RWPE2 (cell line): ENCODE data around the gene ARHGEF11.

Source experiments
- ATAC-seq: fragments of 200-7000 bp; cut with Tn5 transposase; 3 replicates; pipeline ENCODE4 v1.9.1; 2021; ENCODE audit warnings: low read depth
- DNase-seq: peaks from one replicate; pipeline ENCODE4 v3.0.0-alpha.2; 2020; ENCODE audit warnings: low spot score
- H3K27ac ChIP-seq: fragments of 450-650 bp; 2 replicates; pipeline ENCODE4 v1.5.1; 2017; ENCODE audit warnings: mild to moderate bottlenecking; ENCODE audit not compliant: poor library complexity, severe bottlenecking
- H3K27me3 ChIP-seq: fragments of 250-450 bp; sonication (Bioruptor Pico); 2 replicates; pipeline ENCODE4 v1.5.1; 2021; ENCODE audit warnings: mild to moderate bottlenecking, moderate library complexity; ENCODE audit not compliant: insufficient read depth, poor library complexity, severe bottlenecking
- H3K36me3 ChIP-seq: fragments of 250-450 bp; sonication (Bioruptor Pico); 2 replicates; pipeline ENCODE4 v1.5.1; 2020; ENCODE audit warnings: low read depth, mild to moderate bottlenecking, moderate library complexity
- H3K4me1 ChIP-seq: fragments of 250-450 bp; sonication (Bioruptor Pico); 2 replicates; pipeline ENCODE4 v1.5.1; 2021; ENCODE audit warnings: mild to moderate bottlenecking, moderate library complexity; ENCODE audit not compliant: insufficient read depth, poor library complexity, severe bottlenecking
- H3K4me3 ChIP-seq: fragments of 250-450 bp; sonication (Bioruptor Pico); 2 replicates; pipeline ENCODE4 v1.5.1; 2021; ENCODE audit warnings: mild to moderate bottlenecking, moderate library complexity; ENCODE audit not compliant: severe bottlenecking
- H3K9me3 ChIP-seq: fragments of 250-450 bp; sonication (Bioruptor Pico); 2 replicates; pipeline ENCODE4 v1.5.1; 2021; ENCODE audit warnings: mild to moderate bottlenecking, moderate library complexity; ENCODE audit not compliant: severe bottlenecking
- CTCF ChIP-seq: fragments of 450-650 bp; IDR thresholded peaks from one replicate; pipeline ENCODE4 v1.5.1; 2017; ENCODE audit warnings: mild to moderate bottlenecking, moderate library complexity; ENCODE audit not compliant: poor library complexity, severe bottlenecking

ARHGEF11 gene

DNA sequence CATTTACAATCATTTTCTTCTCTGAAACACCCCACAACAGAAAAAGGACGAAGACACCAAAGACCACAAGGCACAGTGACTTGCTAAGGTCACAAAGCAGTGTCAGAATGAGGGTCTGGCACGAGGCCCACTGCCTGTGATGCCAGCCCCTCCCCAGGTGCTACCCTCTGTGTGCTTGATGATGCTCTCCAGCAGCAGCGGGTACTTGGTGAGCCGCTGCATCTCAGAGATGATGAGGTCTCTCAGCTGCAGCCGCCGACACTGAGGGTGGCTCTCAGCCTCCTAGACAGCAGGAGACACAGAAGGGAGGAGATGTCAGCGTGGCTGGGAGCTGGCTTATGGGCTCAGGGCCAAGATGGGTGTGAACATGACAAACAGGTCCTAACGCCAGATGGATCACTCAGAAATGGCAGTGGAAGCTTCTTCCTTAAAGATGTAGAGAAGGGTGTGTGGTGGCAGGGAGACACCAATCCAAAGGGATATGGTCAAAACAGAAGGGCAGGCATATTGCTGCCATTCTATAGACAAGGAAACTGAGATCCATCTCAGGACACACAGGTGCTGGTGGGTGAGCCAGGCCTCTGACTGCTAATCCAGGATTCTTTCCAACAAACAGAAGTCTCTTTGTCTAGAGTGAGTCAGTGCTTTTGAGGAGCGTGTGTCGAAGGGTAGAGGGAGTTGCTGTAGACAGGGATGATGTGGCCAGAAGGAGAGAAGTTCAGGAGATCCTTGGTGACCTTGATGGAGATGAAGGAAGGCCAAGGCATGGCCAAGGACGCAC, 99.5 kb downstream of the ARHGEF11 start:
- Histone ChIP-seq H3K4me1 (no peaks in the 10 kb centered on the region), H3K9me3 (no peaks in the 10 kb centered on the region), H3K27me3 (no peaks in the 10 kb centered on the region), H3K27ac (no peak overlapping the region), H3K36me3 (peaks cover 9% of the 10 kb centered on the region; the same call in 1 of the 2 replicates), H3K4me3 (no peak overlapping the region)
- ATAC-seq (peak; percentile 41; the same call in 1 of the 3 replicates), DNase-seq (no peak)
- no peak for TF ChIP-seq CTCF

DNA sequence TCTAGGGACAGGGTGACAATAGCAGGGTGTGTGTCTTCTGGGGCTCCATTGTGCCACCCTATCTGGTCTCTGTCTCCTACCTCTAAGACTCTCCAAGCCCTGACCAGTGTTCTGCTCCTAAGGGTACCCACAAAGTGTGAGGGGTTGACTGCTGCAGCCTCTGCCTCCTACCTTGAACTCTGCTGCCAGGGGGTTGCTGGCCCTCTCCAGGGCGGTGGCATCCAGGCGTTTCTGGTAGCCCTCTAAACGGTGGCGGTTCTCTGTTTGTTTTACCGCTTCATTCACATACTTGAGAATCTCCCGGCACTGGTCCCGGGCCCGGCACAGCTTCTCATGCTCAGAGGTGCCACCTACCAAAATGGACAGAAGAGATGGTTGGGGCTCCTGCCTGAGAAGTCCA, 100.7 kb downstream of the ARHGEF11 start:
- no peak for DNase-seq
- Histone ChIP-seq H3K27ac (no peak overlapping the region), H3K36me3 (peaks cover 10% of the 10 kb centered on the region; the same call in 1 of the 2 replicates), H3K4me3 (no peak overlapping the region), H3K27me3 (no peaks in the 10 kb centered on the region), H3K9me3 (no peaks in the 10 kb centered on the region), H3K4me1 (no peaks in the 10 kb centered on the region)
- no peak for TF ChIP-seq CTCF
- no peak for ATAC-seq

DNA sequence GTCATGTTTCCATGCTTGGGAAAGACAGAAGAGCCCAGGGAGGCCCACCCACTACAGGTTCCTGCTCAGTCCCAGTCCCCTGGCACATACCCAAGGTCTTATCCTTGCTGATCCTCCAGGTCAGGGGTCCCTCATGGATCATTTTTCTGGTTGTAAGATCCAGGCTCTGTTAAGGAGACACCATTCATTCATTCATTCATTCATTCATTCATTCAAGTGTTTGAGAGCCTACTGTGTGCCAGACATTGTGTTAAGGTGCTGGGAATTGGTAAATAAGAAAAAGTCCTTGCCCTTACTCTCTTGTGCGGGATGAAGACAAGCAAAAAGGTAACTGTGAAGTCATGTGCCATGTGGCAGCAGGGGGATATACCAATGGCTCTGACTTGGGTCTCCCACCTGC, 101.3 kb downstream of the ARHGEF11 start:
- Histone ChIP-seq H3K9me3 (no peaks in the 10 kb centered on the region), H3K4me1 (no peaks in the 10 kb centered on the region), H3K27ac (no peak overlapping the region), H3K36me3 (peaks cover 16% of the 10 kb centered on the region; the same call in 1 of the 2 replicates), H3K4me3 (no peak overlapping the region), H3K27me3 (no peaks in the 10 kb centered on the region)
- TF ChIP-seq CTCF: no peak
- ATAC-seq (no peak), DNase-seq (no peak)

- H3K4me1 ChIP-seq: no peaks in the 10 kb centered on the region
- H3K27me3 ChIP-seq: no peaks in the 10 kb centered on the region
- no peak overlapping the region for H3K4me3 ChIP-seq
- H3K9me3 ChIP-seq: no peaks in the 10 kb centered on the region
- ATAC-seq (no peak), DNase-seq (no peak)
- TF ChIP-seq CTCF: no peak
- H3K27ac ChIP-seq: no peak overlapping the region
- H3K36me3 ChIP-seq: peaks cover 16% of the 10 kb centered on the region; the same call in 1 of the 2 replicates
Observed at GRCh38 chr1:156943756-156944155, 101.8 kb downstream of the ARHGEF11 start.

- TF ChIP-seq CTCF: no peak
- Histone ChIP-seq H3K9me3 (no peaks in the 10 kb centered on the region), H3K27ac (no peak overlapping the region), H3K36me3 (peaks cover 16% of the 10 kb centered on the region; the same call in 1 of the 2 replicates), H3K4me1 (no peaks in the 10 kb centered on the region), H3K4me3 (no peak overlapping the region), H3K27me3 (no peaks in the 10 kb centered on the region)
- no peak for DNase-seq
- no peak for ATAC-seq
Observed at GRCh38 chr1:156942576-156942975, 103.0 kb downstream of the ARHGEF11 start.
